ENCODE data around the gene ALPG. TPM values are rescaled to one million over a fixed set of nuclear protein-coding genes. Genes with fewer than 3 reads are reported as not detected.

The ALPG gene
- total RNA-seq, 3 donors from 2014 or later = not detected

GRCh38 chr2:232418466-232419244, 12.0 kb downstream of the ALPG start:
- no peak overlapping the region for H3K27ac ChIP-seq
- H3K36me3 ChIP-seq = no peaks in the 10 kb centered on the region
- intact Hi-C loops (cut with DNase I; ENCODE audit: low total_unique reads) = no loop called here
- TF ChIP-seq POLR2AphosphoS5 (IDR thresholded peaks at IDR 0.05) = no peak
- no peak for TF ChIP-seq CTCF (IDR thresholded peaks at IDR 0.05)
- no peak for TF ChIP-seq POLR2A (IDR thresholded peaks at IDR 0.05)
- H3K9me3 ChIP-seq = peaks cover 0 to 12% of the 10 kb centered on the region in 2 donors
- peak overlapping the region; percentile 21 to 64 (median 38) for H3K4me3 ChIP-seq
- DNase-seq (ENCODE audit: low spot score in 2 of 2) = peak in 1 of 2 donors; percentile 50
- peaks cover 13 to 80% of the 10 kb centered on the region in 2 donors for H3K27me3 ChIP-seq
- peaks cover 4 to 20% of the 10 kb centered on the region in 2 donors for H3K4me1 ChIP-seq

DNA sequence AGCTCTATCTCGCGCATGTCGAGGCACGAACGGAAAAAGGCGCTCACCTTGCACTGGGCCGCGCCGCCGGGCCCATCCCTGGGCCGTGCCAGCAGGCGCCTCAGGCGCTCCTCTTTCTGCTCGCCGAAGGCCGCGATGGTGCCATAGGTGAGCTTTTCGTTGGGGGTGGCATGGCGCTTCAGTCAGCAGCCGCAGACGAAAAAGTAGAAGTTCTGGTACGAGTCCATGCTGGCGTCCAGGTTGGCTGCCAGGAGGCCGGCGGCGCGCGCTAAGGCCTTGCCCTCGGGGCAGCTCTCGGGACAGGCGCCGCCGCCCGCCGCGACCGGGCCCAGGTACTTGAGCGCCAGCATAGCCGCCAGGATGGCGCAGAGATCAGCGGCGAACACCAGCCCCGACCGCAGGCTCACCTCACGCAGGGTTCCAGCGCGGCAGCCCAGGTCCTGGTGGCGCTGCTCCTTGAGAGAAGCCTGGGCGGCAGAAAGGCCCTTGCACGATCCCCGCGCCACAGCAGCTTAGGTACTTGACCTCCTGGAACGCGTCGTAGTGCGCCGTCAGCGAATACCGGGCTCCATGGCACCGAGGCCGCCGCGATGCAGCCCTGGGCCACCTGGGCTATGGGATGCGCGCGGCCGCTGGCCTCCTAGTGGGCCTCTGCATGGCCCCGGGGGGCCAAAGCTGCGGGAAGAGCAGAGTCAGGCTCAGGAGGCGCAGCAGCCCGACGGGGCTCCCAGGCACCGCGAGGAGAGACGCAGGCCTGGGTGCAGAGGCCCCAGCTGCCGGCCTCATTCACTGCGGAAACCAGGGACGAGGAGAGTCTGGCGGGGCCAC, 12.8 kb downstream of the ALPG start:
- intact Hi-C loops (cut with DNase I; ENCODE audit: low total_unique reads) = no loop called here

DNA sequence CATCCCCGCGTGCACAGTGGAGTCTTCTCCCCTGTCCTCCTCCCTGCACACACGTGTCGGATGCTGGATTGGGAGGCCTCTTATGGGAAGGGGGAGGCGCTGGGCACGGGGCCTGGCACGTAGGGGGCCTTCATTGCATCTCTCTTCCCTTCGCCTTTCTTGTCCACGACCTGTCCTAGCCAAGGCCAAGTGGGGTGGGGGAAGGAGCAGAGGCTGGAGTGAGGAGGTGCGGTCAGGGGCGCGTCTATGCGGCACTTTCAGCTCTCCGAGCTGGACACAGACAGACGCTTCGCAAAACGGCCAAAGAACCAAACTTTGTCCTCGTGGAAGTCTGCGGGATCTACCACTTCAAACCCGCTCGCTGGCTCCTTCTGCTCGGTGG, 13.4 kb downstream of the ALPG start:
- Histone ChIP-seq H3K4me1 (peaks cover 4 to 20% of the 10 kb centered on the region in 2 donors), H3K36me3 (no peaks in the 10 kb centered on the region), H3K4me3 (peak overlapping the region in 2 of 3 donors; percentile 36 to 64), H3K27me3 (peaks cover 13 to 71% of the 10 kb centered on the region in 2 donors), H3K27ac (no peak overlapping the region), H3K9me3 (peaks cover 0 to 12% of the 10 kb centered on the region in 2 donors)
- DNase-seq (ENCODE audit: low spot score in 2 of 2) = peak in 1 of 2 donors; percentile 14
- intact Hi-C loops (cut with DNase I; ENCODE audit: low total_unique reads) = no loop called here
- TF ChIP-seq POLR2AphosphoS5 (IDR thresholded peaks at IDR 0.05) = no peak
- TF ChIP-seq CTCF (IDR thresholded peaks at IDR 0.05) = no peak
- no peak for TF ChIP-seq POLR2A (IDR thresholded peaks at IDR 0.05)

More for the DNA sequence above, 12.8 kb downstream of the ALPG start:
- H3K9me3 ChIP-seq = peaks cover 0 to 12% of the 10 kb centered on the region in 2 donors
- H3K27me3 ChIP-seq = peaks cover 13 to 76% of the 10 kb centered on the region in 2 donors
- peaks cover 4 to 20% of the 10 kb centered on the region in 2 donors for H3K4me1 ChIP-seq
- peak overlapping the region; percentile 21 to 64 (median 38) for H3K4me3 ChIP-seq
- H3K36me3 ChIP-seq = no peaks in the 10 kb centered on the region
- H3K27ac ChIP-seq = no peak overlapping the region
- TF ChIP-seq CTCF (IDR thresholded peaks at IDR 0.05) (no peak), POLR2AphosphoS5 (IDR thresholded peaks at IDR 0.05) (no peak), POLR2A (IDR thresholded peaks at IDR 0.05) (no peak)
- DNase-seq (ENCODE audit: low spot score in 2 of 2) = peak in 1 of 2 donors; percentile 44

DNA sequence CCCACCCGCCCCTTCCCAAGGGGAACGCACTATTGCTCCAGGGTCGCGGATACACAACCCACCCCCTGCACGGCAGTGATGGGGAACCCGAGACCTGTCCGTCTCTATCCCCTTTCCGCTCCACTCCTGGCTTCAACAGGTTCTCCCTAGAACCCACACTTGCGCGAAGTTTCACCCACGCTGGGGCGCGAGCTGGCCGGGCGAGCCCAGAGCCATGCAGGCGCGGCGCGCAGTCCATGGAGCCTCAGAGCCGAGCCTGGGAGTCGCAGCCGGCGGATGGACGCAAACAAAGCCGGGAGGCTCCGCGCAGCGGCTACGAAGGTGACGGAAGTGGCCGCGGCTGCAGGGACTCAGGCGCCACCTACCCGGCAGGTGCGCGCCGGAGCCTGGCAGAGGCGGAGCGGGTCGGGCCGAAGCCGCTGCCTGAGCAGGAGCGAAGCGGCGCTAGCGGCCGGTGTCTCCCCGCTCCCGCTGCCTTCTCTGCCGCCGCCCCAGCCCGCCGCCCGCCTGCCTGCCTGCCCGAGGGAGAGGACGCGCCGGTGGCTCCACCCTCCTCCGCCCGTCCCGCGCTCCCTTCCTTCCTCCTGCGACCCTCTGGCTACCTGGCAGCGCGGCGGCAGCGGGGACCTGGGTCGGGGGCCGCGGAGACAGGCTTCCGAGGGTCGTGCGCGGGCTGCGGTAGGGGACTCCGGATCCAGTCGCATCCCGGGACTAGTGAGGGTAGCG, 14.0 kb downstream of the ALPG start:
- Histone ChIP-seq H3K27me3 (peaks cover 13 to 65% of the 10 kb centered on the region in 2 donors), H3K36me3 (no peaks in the 10 kb centered on the region), H3K4me3 (peak overlapping the region in 2 of 3 donors; percentile 36 to 64), H3K9me3 (peaks cover 0 to 12% of the 10 kb centered on the region in 2 donors), H3K4me1 (peaks cover 4 to 20% of the 10 kb centered on the region in 2 donors), H3K27ac (no peak overlapping the region)
- TF ChIP-seq POLR2A (IDR thresholded peaks at IDR 0.05) (no peak), CTCF (IDR thresholded peaks at IDR 0.05) (no peak), POLR2AphosphoS5 (IDR thresholded peaks at IDR 0.05) (no peak)
- intact Hi-C loops (cut with DNase I; ENCODE audit: low total_unique reads) = no loop called here
- peak in 1 of 2 donors; percentile 51 for DNase-seq (ENCODE audit: low spot score in 2 of 2)

Measured in breast epithelium (tissue), 4 donors.